NCI-H524 (cell line): Measurements from ENCODE around the gene SCAMP5.

Experiments used
- DNase-seq, 2 experiments: peaks; one replicate each; lab custom pipeline; 2025; lab: John Stamatoyannopoulos, UW

SCAMP5 gene

GRCh38 chr15:74995182-74995778 is at the start of gene SCAMP5:
Gene SCAMP5, plus strand, starts transcription at chr15:74995563. Its CDS starts 16,277 bp downstream, at chr15:75011840.
- DNase-seq = peak; percentile 96 to 99

DNA sequence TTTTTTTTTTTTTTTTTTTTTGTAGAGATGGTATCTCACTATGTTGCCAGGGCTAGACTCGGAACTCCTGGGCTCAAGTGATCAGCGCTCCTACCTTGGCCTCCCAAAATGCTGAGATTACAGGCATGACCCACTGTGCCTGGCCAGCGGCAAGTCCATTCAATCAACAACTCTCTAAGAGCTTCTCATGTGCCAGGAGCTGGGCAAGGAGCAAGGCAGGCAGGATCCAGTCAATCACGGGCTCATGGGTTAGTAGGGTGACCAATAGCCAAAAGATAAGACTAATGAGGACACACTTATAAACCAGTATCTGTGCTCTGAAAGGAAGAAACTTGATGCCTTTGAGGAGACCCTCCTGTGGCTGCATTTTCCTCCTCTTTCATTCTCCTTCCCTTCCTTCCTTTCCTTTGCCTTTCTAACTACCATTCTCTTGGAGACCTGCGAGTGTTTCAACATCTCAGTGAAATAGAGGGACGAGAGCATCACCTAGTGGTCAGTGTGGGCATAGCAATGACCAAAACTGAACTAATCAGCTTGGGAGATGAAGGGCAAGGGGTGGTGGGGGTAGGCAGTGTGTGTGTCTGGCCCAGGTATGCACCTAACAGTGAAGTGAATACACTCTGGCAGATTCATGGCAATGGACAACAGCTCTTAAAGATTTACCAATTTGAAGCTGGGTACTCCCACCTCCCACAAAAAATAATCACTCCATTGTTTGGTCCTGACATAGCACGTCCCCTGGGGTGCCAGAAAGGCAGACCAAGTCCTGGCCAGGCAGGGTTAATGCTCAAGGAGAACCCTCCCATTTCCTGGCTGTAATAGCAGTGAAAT is 45.1 kb upstream of the SCAMP5 start:
- DNase-seq = peak; percentile 68 to 86

DNA sequence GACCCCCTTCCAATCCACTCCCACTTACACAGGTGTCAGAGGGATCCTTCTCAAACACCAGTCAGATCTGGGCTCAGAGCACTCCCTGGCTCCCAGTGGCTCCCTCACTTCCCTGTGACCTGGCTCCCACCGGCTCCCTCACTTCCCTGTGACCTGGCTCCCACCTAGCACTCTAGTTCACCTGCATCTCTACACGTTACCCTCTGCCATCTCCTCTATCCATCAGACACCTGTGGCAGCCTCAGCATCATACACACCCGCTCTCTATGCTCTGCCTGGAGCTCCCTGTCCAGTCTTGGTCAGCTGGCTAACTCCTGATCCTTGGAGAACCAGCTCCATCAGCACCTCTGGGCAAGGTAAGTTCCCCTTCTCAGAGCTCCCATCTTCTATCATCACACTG is 44.4 kb upstream of the SCAMP5 start:
- no peak for DNase-seq

DNA sequence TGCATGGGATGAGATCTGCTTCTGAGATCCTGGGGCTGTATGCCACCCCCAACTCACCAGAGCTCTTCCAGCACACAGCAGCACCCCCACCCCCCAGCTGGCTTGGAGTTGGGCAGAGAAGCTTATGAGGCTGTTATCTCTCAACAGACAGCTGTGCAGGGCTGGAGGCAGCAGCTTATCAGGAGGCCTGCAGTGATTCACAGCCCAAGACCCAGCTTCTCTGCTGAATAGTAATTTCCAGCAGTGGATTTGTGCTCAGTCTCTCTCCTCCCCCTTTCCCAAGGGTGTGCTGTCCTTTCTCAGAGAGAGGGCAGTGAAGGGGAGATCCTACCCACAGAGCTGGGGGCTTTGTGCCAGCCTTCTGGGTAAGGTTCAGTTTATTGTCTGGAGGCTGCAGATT is 40.8 kb upstream of the SCAMP5 start:
- peak; percentile 15 to 39 for DNase-seq

GRCh38 chr15:74955017-74955416 is 40.3 kb upstream of the SCAMP5 start:
- no peak for DNase-seq

DNA sequence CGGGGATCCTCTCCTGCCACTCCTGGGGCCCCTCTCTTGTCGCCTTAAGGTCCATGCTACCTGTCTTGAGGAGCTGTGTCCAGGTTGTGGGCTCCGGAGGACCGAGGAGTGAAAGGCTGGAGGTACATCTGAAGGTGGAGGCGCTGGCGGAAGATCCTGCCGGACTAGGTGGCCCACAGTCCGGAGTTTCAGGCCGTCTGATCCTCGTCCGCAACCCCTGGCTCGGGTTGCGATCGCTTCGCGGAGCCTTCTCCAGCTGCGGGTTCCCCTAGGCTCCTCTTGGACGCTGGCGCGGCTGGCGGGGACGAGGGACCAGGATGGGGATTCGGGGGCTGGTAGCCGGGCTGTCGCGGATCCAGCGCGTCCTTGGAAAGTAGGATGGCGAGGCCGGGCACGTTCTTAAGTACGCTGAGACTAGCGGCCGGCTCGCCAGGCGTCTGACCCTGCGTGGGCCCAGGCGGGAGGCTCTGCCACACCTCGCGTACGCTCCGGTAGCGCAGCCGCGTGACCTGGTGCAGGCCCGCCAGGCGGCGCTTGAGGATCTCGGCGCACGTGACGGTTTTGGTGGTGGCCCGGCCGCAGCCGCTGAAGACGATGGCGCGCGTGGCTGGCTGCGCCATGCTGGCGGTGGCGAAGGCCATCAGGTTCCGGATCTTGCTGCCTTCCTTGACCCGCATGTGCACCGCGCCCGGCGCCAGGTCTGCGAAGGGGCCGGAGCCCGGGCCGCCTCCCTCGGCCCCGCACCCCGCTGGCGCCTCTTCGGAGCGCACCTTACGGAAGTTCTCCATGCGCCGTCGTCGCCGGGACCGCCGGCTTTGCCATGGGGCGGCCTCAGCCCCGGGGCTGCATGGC is 39.3 kb upstream of the SCAMP5 start:
- DNase-seq = peak; percentile 60 to 68

GRCh38 chr15:74956648-74957475 is 38.5 kb upstream of the SCAMP5 start, which contains the start of gene RPP25:
Gene RPP25, minus strand, starts transcription at chr15:74956772. Its CDS starts 189 bp downstream, at chr15:74956583.
- DNase-seq = peak; percentile 85 to 90

DNA sequence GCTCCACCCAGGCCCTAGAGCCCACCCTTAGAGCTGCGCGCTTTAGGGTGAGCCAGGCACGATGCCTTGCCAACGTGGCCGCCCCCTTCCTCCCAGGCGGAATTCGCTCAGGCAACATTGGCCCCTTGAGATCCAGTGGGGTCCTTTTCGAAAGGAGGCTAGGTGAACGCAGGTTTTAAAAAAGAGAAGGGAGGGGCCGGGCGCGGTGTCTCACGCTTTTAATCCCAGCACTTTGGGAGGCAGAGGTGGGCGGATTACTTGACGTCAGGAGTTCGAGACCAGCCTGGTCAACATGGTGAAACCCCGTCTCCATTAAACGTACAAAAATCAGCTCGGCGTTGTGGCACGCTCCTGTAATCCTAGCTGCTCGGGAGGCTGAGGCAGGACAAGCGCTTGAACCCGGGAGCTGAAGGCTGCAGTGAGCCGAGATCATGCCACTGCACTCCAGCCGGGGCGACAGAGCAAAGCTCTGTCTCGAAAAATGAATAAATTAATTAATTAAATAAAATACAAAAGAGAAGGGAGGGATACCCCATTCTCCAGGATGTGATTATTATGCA is 37.8 kb upstream of the SCAMP5 start:
- peak in 1 of 2 experiments; percentile 66 for DNase-seq

DNA sequence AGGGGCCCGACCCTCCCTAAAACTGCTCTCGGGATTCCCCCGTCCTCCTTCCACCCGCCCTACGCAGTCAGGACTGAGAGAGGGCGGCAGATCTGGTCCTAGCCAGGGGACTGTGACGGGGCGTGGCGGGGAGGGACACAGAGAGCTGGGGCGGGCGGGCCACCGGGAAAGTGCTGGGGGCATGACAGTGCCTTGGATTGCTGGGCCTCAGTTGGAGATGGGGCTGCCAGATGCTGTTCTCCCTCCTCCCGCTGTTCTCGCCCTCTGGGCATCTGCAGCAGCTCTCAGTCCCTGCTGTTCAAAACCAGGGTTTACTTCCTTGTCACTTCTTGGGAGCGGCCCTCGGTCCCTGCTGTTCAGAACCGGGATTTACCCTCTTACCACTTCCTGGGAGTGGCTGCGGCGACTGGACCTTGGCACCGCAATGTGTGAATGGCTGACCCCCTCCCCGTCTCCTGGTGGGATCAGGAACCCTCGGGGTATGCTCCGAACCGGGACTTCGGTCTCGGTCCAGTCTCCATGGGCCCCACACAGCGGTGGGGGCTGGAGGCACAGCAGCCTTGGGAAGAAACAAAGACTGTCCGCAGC is 36.9 kb upstream of the SCAMP5 start:
- peak; percentile 92 to 93 for DNase-seq

GRCh38 chr15:74958908-74959585 is 36.3 kb upstream of the SCAMP5 start:
- peak; percentile 18 to 58 for DNase-seq

GRCh38 chr15:74959586-74959939 is 35.8 kb upstream of the SCAMP5 start:
- DNase-seq = no peak

DNA sequence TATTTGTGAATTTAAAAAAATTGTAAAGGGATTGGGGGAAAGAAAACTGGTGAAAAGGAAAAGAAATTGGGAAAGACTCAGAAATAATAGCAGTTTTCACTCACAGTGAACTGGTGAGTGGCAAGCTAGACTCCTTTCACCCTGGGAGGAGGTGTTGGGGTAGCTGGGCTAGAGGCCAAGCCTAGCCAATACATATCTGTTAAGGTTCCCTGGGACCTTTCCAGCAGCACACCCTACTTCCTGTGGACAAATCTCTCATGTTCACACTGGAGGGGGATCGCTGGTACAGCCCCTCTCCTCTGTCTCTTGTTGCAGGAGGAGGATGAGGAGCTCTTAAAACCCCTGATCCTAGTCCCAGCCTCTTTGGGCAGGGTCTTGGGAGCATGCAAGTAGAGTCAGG is 35.1 kb upstream of the SCAMP5 start:
- no peak for DNase-seq

DNA sequence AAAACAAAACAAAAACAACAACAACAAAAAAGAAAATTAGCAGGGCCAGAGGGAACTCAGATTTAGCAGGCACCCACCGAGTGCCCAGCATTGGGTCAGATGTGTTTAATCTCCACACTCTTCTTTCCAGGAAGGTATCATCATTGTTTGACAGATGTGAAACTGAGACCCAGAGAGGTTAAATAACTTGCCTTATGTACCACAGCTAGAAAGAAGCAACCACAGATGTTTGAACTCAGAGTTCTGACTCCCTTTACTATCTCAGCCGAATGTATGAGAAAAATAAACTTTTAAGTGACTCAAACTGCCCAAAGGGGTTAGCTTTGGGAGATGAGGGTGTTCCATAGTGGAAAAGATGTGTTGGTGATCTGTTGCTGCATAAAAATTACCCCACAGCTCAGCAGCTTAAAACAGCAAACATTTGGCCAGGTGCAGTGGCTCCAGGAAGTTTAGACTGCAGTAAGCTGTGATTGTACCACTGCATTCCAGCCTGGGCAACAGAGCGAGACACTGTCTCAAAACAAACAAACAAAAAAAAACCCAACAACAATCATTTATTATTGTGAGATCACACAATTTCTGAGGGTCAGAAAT is 34.3 kb upstream of the SCAMP5 start:
- DNase-seq = no peak

DNA sequence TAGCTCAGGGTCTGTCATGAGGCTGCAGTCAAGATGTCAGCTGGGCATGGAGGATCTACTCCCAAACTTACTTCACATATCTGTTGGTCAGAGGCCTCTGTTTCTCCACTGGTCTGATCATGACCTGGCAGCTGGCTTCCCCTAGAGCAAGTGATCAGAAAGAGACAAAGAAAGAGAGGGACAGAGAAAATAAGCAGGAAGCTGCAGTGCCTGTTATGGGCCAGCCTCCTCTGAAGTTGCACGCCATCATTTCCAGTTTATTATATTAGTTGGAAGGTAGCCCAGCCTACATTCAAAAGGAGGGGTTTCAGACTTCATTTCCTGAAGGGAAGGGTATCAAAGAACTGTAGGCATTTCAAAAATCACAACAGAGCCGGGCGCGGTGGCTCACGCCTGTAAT is 33.7 kb upstream of the SCAMP5 start:
- DNase-seq = no peak

- no peak for DNase-seq
These were observed 33.1 kb upstream of the SCAMP5 start for GRCh38 chr15:74962219-74962618.

GRCh38 chr15:74962671-74963070 is 32.7 kb upstream of the SCAMP5 start:
- no peak for DNase-seq

DNA sequence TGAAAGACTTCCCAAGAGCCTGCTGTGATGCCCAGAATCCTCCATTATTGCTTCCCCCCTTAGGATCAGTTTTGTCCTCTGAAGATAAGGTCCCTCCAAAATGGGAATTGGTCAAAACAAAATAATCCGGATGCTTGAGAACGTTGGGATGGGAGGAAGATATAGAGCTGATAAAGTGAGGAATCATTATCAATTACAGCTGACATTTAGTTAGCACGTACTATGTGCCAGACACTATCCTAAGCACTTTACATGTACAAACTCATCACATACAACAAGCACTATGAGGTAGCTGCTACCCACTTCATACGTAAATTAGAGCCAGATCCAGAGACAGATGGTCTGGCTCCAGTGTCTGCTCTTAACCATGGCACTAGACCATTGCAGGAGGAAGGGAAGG is 32.1 kb upstream of the SCAMP5 start:
- peak in 1 of 2 experiments; percentile 68 for DNase-seq

- DNase-seq = no peak
These were observed 30.6 kb upstream of the SCAMP5 start for GRCh38 chr15:74964794-74965193.

DNA sequence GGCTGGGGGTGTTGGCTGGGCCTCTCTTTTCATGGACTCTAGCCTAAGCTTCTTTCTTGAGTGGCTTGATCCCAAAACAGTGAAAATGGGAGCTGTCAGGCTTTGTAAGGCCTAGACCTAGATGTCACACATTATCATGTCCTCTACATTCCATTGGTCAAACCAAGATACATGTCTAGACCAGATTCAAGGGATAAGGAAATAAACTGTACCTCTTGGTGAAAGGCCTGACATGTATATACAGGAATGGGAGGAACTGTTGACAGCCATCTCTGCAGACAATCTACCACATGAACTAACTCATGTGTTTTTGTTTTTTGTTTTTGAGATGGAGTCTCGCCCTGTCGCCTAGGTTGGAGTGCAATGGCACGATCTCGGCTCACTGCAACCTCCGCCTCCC is 27.7 kb upstream of the SCAMP5 start:
- no peak for DNase-seq

DNA sequence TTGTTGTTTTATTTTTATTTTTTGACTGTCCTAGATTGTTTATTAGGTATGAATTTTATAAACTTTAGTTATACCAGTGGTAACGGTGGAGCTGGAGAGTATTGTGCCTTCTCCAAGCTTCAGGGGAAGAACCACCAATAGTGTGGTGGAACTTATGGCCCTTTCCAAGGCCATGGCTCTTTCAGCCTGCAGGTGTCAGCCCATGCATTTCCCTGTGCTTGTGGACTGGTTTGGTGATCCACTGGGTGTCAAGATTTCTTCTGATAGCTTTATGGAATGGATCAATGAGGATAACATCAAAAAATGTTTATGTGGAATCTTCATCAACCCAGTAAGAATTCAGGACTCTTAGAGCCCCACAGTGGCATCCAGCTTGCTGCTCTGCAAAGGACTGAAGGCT is 19.2 kb upstream of the SCAMP5 start:
- no peak for DNase-seq
